Adrenal gland (tissue), 5 donors: ENCODE measurements around the gene ZDHHC11B.

Source experiments
- POLR2A ChIP-seq, 2 donors: fragments of 450-650 bp; IDR thresholded peaks; one replicate each; pipeline ENCODE4 v1.6.1; 2017; ENCODE audit warnings: antibody characterized with exemption in 2 of 2, mild to moderate bottlenecking in 2 of 2, moderate library complexity in 1 of 2
- TF ChIP-seq, protein P1 (sequence below), 6 experiments: fragments of 450-650 bp in 4 of 6; fragments of 200-600 bp in 2 of 6; sonication (generic) in 1 of 6; IDR thresholded peaks; 1 replicate in 5 of 6; 2 replicates in 1 of 6; pipeline versions ENCODE4 v1.5.1 to v1.8.0; 2016 to 2021; ENCODE audit warnings: antibody characterized with exemption in 6 of 6, mild to moderate bottlenecking in 2 of 6, moderate library complexity in 1 of 6
- donor health status: DM: no; HTN: no; CAD: no.

DNA sequence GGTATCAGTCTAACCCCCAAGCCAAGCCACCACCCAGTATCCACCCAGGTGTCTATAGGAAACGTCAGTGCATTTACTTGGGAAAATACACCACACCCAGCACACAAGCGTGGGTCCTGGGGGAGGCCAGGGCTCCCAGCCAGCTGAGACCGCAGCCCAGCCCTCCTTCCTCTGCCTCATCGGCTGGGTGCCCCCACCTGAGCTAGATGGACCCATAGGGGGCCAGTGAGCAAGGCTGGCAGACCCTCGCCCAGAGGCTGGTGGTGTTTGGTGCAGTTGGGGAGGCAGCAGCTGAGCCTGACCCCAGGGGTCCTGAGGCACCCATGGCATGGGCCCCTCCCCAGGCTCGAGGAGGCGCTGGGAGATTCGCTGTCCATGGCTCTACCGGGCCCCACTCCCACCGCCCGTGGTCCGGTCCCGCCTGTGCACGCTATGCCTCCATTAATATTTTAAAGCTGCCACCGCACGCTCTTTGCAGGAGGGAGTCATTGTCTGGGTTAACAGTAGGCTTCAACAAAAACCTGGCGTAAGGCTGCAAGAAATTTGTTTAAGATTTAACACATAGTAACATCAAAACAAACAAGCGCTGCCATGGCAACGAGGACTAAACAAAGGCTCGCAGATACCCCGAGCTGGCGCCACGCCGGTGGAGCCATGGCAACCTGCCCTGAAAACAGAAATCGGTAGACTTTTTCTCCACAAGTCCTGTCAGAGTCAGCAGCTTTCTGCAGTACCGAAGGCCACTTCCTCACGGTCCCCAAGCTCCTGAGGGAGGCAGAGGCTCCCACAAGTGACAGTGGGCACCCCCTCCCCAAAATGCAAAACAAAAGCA is 112.0 kb downstream of the ZDHHC11B start:
- TF ChIP-seq, protein P1, sequence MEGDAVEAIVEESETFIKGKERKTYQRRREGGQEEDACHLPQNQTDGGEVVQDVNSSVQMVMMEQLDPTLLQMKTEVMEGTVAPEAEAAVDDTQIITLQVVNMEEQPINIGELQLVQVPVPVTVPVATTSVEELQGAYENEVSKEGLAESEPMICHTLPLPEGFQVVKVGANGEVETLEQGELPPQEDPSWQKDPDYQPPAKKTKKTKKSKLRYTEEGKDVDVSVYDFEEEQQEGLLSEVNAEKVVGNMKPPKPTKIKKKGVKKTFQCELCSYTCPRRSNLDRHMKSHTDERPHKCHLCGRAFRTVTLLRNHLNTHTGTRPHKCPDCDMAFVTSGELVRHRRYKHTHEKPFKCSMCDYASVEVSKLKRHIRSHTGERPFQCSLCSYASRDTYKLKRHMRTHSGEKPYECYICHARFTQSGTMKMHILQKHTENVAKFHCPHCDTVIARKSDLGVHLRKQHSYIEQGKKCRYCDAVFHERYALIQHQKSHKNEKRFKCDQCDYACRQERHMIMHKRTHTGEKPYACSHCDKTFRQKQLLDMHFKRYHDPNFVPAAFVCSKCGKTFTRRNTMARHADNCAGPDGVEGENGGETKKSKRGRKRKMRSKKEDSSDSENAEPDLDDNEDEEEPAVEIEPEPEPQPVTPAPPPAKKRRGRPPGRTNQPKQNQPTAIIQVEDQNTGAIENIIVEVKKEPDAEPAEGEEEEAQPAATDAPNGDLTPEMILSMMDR (IDR thresholded peaks at IDR 0.05): no peak
- TF ChIP-seq POLR2A (IDR thresholded peaks at IDR 0.05): no peak
